HCT116 (cell line): ENCODE results near the gene PRMT3. TPM values are rescaled to one million over a fixed set of nuclear protein-coding genes. Genes with fewer than 3 reads are reported as not detected.

Source experiments
- ATAC-seq: fragments of 200-7000 bp; cut with Tn5 transposase; 2 replicates; pipeline ENCODE4 v1.9.1; 2020; ENCODE audit warnings: mild to moderate bottlenecking, moderate library complexity
- BruUV-seq: library from RNA; stranded (reverse); fragments of 400-500 nt; replicated peaks from 2 replicates; lab custom pipeline; 2021; lab: Mats Ljungman, UMichigan
- CTCF ChIA-PET: fragments of 300-600 bp; sonication (Branson Sonifier 250); formaldehyde crosslinking; loops from one replicate; lab custom pipeline; 2021; ENCODE audit warnings: antibody characterized with exemption; lab: Charles Lee
- POLR2A ChIA-PET: fragments of 300-600, 350-600 bp; sonication (Branson Sonifier 250); formaldehyde crosslinking; loops from one replicate; lab custom pipeline; 2021; ENCODE audit warnings: antibody characterized with exemption; lab: Charles Lee
- RAD21 ChIA-PET, 2 experiments: fragments of 300-600 bp; sonication (Branson Sonifier 250); formaldehyde crosslinking; loops; one replicate each; lab custom pipeline; 2023; ENCODE audit warnings: low total read pairs in 2 of 2; ENCODE audit not compliant: uncharacterized antibody in 2 of 2, unreplicated experiment in 2 of 2, low non-redundant PET in 1 of 2; lab: Charles Lee
- DNase-seq: peaks from one replicate; pipeline ENCODE4 v3.0.0-alpha.2; 2010; ENCODE audit warnings: low read depth, low spot score
- H2AFZ ChIP-seq: fragments of 200-600 bp; shearing (Covaris generic), sonication (generic); 2 replicates; pipeline ENCODE4 v1.6.1; 2017; ENCODE audit warnings: low read depth, mixed run types, mixed read lengths, antibody characterized with exemption, low read length; ENCODE audit not compliant: poor library complexity, severe bottlenecking
- H3K27ac ChIP-seq: 2 replicates; pipeline ENCODE4 v1.5.1; 2012; ENCODE audit warnings: low read depth, low read length
- H3K27me3 ChIP-seq: fragments of 200-600 bp; sonication (generic); 2 replicates; pipeline ENCODE4 v1.6.1; 2016; ENCODE audit warnings: mixed run types, low read length, mixed read lengths; ENCODE audit not compliant: insufficient read depth
- H3K36me3 ChIP-seq, 2 experiments: fragments of 200-500 bp in 1 of 2; fragments of 200-600 bp in 1 of 2; sonication (Bioruptor generic) in 1 of 2; sonication (generic) in 1 of 2; 2 replicates each; pipeline versions ENCODE4 v1.5.1 to v1.6.1; 2014 to 2016; ENCODE audit warnings: low read length in 2 of 2, inconsistent platforms in 1 of 2, mixed read lengths in 1 of 2, mixed run types in 1 of 2; ENCODE audit not compliant: insufficient read depth in 2 of 2, control insufficient read depth in 1 of 2
- H3K4me1 ChIP-seq, 2 experiments: fragments of 200-600 bp in 1 of 2; sonication (generic) in 1 of 2; 2 replicates each; pipeline versions ENCODE4 v1.5.1 to v1.6.1; 2012 to 2017; ENCODE audit warnings: low read length in 2 of 2, inconsistent platforms in 1 of 2, mild to moderate bottlenecking in 1 of 2, mixed read lengths in 1 of 2, mixed run types in 1 of 2, moderate library complexity in 1 of 2; ENCODE audit not compliant: insufficient read depth in 2 of 2, control insufficient read depth in 1 of 2
- H3K4me2 ChIP-seq: fragments of 200-600 bp; sonication (generic); 2 replicates; pipeline ENCODE4 v1.6.1; 2017; ENCODE audit warnings: mixed run types, low read length, mixed read lengths
- H3K4me3 ChIP-seq, 2 experiments: fragments of 200-600 bp in 1 of 2; sonication (generic) in 1 of 2; replicated peaks in 1 of 2; 2 replicates each; pipeline ENCODE4 v1.5.1; 2011 to 2016; ENCODE audit warnings: low read length in 2 of 2, control low read depth in 1 of 2, low read depth in 1 of 2, mild to moderate bottlenecking in 1 of 2, mixed read lengths in 1 of 2, mixed run types in 1 of 2
- H3K79me2 ChIP-seq: fragments of 200-600 bp; sonication (generic); 2 replicates; pipeline ENCODE4 v1.6.1; 2017; ENCODE audit warnings: mild to moderate bottlenecking, mixed run types, low read length, moderate library complexity, mixed read lengths; ENCODE audit not compliant: insufficient read depth
- H3K9ac ChIP-seq: fragments of 200-600 bp; sonication (generic); 2 replicates; pipeline ENCODE4 v1.6.1; 2016; ENCODE audit warnings: low read length, mixed read lengths
- H3K9me2 ChIP-seq: fragments of 200-600 bp; sonication (generic), shearing (Covaris generic); 2 replicates; pipeline ENCODE4 v1.6.1; 2017; ENCODE audit warnings: mixed run types, mild to moderate bottlenecking, moderate library complexity; ENCODE audit not compliant: insufficient read depth
- H3K9me3 ChIP-seq, 2 experiments: fragments of 200-500 bp in 1 of 2; fragments of 200-600 bp in 1 of 2; sonication (Bioruptor generic) in 1 of 2; sonication (generic) in 1 of 2; 2 replicates each; pipeline ENCODE4 v1.6.1; 2014 to 2017; ENCODE audit warnings: low read length in 2 of 2, mixed read lengths in 2 of 2, inconsistent platforms in 1 of 2, low read depth in 1 of 2, mild to moderate bottlenecking in 1 of 2, mixed run types in 1 of 2, moderate library complexity in 1 of 2; ENCODE audit not compliant: control insufficient read depth in 1 of 2, insufficient read depth in 1 of 2
- H4K20me1 ChIP-seq: fragments of 200-600 bp; sonication (generic), shearing (Covaris generic); 2 replicates; pipeline ENCODE4 v1.6.1; 2017; ENCODE audit warnings: mixed run types, mild to moderate bottlenecking, moderate library complexity; ENCODE audit not compliant: insufficient read depth
- CEBPB ChIP-seq: IDR thresholded peaks from 2 replicates; pipeline ENCODE4 v1.6.1; 2012; ENCODE audit warnings: low read depth
- ELF1 ChIP-seq: IDR thresholded peaks from 2 replicates; pipeline ENCODE4 v1.6.1; 2012; ENCODE audit warnings: low read depth, borderline replicate concordance
- EZH2 ChIP-seq: fragments of 200-600 bp; sonication (generic); IDR thresholded peaks from 2 replicates; pipeline ENCODE4 v1.6.1; 2017; ENCODE audit warnings: antibody characterized with exemption, mixed run types
- EZH2phosphoT487 ChIP-seq: fragments of 200-600 bp; IDR thresholded peaks from 2 replicates; pipeline ENCODE4 v1.6.1; 2018; ENCODE audit warnings: antibody characterized with exemption, borderline replicate concordance
- MAX ChIP-seq: IDR thresholded peaks from 2 replicates; pipeline ENCODE4 v1.6.1; 2012
- POLR2A ChIP-seq: IDR thresholded peaks from 2 replicates; pipeline ENCODE4 v1.7.0; 2011; ENCODE audit warnings: borderline replicate concordance; ENCODE audit not compliant: insufficient read depth, insufficient read length; ENCODE audit errors: extremely low read depth
- POLR2AphosphoS5 ChIP-seq: IDR thresholded peaks from 2 replicates; pipeline ENCODE4 v1.6.1; 2011; ENCODE audit warnings: mild to moderate bottlenecking, low read depth, low read length, moderate library complexity
- REST ChIP-seq: IDR thresholded peaks from 2 replicates; pipeline ENCODE4 v1.6.1; 2012; ENCODE audit warnings: low read depth
- SRF ChIP-seq: IDR thresholded peaks from 2 replicates; pipeline ENCODE4 v1.6.1; 2012; ENCODE audit warnings: low read depth
- TCF7L2 ChIP-seq: IDR thresholded peaks from 2 replicates; pipeline ENCODE4 v1.7.0; 2011; ENCODE audit warnings: borderline replicate concordance, inconsistent platforms; ENCODE audit not compliant: insufficient read depth, insufficient read length; ENCODE audit errors: extremely low read depth
- YY1 ChIP-seq: IDR thresholded peaks from 2 replicates; pipeline ENCODE4 v1.6.1; 2011; ENCODE audit warnings: low read length, low read depth, moderate library complexity, mild to moderate bottlenecking; ENCODE audit not compliant: insufficient replicate concordance; ENCODE audit errors: extremely low read depth
- ZBTB33 ChIP-seq: IDR thresholded peaks from 2 replicates; pipeline ENCODE4 v1.6.1; 2011; ENCODE audit warnings: mild to moderate bottlenecking, low read length, moderate library complexity; ENCODE audit not compliant: insufficient replicate concordance; ENCODE audit errors: extremely low read depth
- ZFX ChIP-seq: fragments of 450-650 bp; IDR thresholded peaks from 2 replicates; pipeline ENCODE4 v1.6.1; 2017
- intact Hi-C: fragments of 100-400 bp; cut with micrococcal nuclease; formaldehyde crosslinking; loops from 2 replicates; pipeline ENCODE4 v1.10.0; 2022
- total RNA-seq: library from RNA; stranded (reverse); gene quantifications from one replicate; pipeline ENCODE4 v1.2.1, GENCODE V29; 2021; ENCODE audit not compliant: unreplicated experiment

Gene PRMT3
- total RNA-seq, 1 experiment from 2014 or later, result 24.3 TPM

- Histone ChIP-seq H4K20me1 (no peaks in the 10 kb centered on the region), H3K9ac (no peak overlapping the region), H3K9me2 (no peaks in the 10 kb centered on the region), H3K27ac (no peak overlapping the region), H3K27me3 (peaks cover 7% of the 10 kb centered on the region; the same call in 1 of the 2 replicates), H3K4me1 (peaks cover 0 to 10% of the 10 kb centered on the region in 2 experiments; a peak in 2 of 4 replicates), H3K79me2 (no peaks in the 10 kb centered on the region), H3K36me3 (no peaks in the 10 kb centered on the region), H2AFZ (no peak overlapping the region), H3K4me2 (no peak overlapping the region), H3K4me3 (no peak overlapping the region), H3K9me3 (no peaks in the 10 kb centered on the region)
- BruUV-seq, result no TSS peak
- ChIA-PET CTCF (interaction anchor here (1.1 to 4.7 kb wide), 2 partner anchors 219 to 223 kb away, joined by 3 to 84 read pairs; no protein-coding TSS in a partner anchor), RAD21 (no interaction called here), POLR2A (no interaction called here)
- intact Hi-C loops, result loop anchor here (10.0 kb wide), 2 partner anchors 446 to 796 kb away; no protein-coding TSS in a partner anchor
- TF ChIP-seq POLR2AphosphoS5 (no peak), CEBPB (no peak), ELF1 (no peak), TCF7L2 (no peak), MAX (no peak), YY1 (no peak), POLR2A (no peak), REST (no peak), EZH2 (no peak), ZBTB33 (no peak), ZFX (no peak), SRF (no peak), EZH2phosphoT487 (no peak)
- ATAC-seq (no peak), DNase-seq (no peak)
Measured at GRCh38 chr11:20351136-20351535, 36.4 kb upstream of the PRMT3 start.
